NCI-H1436 (cell line): ENCODE measurements around the gene CASKIN2.
A peak's percentile ranks its signal among the peaks of the same experiment; 100 is the strongest.

Source experiments
- DNase-seq: peaks from one replicate; lab custom pipeline; 2025; lab: John Stamatoyannopoulos, UW

The CASKIN2 gene

DNA sequence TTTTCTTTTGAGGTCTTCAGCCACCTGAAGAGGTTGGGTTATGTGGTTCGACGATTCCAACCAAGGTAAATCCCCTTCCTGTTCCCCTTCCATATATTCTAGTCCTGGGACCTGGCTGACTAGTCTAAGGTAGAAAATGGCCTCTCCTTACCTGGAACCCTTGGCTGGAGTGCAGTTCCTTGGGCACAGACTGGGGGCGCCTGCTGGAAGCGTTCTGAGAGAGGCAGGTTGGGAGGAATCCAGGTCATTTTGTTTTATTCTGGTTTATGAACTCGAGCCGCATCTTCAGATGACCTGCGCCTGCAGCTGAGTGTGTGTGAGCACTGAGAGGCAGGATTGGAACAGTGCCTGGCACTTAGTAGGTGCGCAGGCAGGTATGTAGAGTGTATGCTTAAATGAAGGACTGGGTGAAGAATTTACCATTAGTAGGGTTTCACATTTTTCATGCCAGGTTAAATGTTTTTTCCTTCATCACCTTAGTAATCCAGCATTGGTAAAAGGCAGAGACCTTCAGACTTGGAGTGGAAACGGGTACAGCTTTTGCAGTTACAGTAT is 3.7 kb upstream of the CASKIN2 start:
- DNase-seq: no peak

DNA sequence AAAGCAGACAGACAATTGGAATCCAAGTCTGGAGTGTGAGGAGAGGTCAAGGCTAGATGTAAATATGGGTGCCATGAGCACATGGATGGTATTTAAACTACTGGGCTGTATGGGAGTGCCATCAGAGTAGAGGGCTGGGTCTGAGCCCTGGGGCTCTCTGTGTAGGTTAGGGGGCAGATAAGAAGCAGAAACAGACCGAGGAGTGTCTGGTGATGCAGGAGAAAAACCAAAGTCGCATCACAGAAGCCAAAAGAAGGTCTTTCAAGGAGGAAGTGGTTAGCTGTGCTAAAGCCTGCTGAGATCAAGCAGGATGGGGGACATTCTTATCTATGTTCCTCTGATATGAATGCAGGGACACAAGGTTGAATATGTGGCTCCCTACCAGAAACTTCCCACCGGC is 2.9 kb upstream of the CASKIN2 start:
- no peak for DNase-seq

DNA sequence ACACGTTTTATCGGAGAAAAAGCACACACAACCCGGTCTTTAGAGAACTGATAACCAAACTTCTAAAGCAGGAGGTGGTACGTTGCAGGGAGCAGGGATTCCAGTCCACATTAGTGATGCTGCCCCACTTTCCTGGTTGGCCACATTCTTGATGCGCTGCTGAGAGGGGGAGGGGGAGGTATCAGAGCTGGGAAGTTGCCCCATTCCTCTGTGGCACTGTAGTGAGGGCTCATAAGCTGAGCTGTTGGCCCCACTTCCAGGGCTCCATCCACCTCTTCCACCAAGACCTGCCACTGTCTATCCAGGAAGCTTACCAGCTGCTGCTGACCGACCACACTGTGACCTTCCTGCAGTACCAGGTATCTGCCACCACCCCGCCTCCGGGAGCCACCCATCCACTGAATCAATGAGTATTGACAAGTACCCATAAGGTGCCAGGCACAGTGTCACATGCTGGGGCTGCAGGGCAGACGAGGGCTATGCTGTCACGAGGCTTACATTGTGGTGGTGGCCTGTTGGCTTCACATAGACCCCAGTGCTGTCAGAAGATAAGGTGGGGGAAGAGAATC is 2.0 kb upstream of the CASKIN2 start:
- DNase-seq: no peak

DNA sequence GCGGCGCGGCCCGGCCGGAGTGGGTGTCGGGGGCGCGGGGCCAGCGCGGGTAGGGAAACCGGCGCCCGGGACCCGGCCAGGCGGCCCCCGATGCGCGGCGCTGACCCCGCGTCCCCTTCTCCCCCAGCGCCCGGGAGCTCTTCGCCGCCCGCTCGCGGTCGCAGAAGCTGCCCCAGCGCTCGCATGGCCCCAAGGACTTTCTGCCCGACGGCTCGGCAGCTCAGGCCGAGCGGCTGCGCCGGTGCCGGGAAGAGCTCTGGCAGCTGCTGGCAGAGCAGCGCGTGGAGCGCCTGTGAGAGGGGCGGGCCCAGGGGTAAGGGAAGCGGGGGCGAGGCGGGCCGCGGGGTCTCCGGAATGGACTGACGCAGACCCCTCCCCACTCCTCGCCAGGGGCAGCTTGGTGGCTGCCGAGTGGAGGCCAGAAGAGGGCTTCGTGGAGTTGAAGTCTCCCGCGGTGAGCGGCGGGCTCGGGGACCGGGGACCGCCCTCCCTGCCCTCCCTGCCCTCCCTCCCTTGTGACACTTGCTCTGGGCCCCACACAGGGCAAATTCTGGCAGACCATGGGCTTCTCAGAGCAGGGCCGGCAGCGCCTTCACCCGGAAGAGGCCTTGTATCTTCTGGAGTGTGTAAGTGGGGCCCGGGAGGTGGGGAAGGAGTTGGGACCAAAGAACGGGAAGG is 1.4 kb upstream of the CASKIN2 start:
- DNase-seq: no peak

DNA sequence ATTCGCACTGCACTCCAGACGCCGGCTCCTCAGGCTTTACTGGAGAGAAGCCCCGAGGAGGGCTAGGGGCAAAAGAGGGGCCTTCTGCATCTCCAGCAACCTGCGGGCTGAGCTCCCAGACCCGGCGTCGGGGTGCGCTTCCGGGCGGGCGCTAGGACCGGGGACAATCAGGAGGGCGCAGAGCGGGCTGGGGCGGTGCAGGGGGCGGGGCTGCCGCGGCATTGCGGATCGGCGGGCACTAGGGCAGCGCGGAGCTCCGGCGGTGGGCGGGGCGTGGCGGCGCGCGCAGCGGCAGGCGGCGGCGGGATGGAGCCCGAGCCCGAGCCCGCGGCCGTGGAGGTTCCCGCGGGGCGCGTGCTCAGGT is 900 bp upstream of the CASKIN2 start, which contains the start of gene TSEN54:
Gene TSEN54, plus strand, starts transcription at position 274 of the 364 bp plus-strand sequence. Its CDS starts 33 bp downstream, at position 307.
- DNase-seq: peak; percentile 94

DNA sequence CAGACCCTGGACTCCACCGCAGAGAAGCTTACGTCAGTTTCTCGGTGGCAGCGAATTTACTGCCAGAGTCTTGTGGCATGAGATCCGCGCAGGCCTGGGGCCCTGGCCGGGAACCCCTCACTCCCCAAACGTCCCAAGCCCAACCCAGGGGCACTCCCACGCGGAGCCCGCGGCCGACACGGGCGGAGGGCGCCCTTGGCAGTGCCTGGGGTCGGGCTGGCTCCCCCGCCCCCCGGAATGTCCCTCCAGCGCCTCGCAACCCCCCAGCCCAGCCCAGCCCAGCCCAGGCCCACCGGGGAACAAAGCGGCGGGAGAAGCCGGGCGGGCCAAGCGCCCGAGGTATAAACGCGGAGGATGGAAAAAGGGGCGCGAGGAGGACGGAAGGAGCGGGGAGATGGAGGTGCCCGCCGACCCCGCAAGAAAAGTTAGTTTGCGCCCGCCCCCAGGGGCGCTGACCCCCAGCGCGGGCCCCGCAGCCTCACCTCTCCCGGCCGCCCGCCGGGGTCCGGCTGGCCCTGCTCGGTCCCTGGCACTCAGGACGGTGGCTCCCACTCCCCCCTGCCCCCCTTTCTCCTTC is 330 bp downstream of the CASKIN2 start:
- DNase-seq: no peak

DNA sequence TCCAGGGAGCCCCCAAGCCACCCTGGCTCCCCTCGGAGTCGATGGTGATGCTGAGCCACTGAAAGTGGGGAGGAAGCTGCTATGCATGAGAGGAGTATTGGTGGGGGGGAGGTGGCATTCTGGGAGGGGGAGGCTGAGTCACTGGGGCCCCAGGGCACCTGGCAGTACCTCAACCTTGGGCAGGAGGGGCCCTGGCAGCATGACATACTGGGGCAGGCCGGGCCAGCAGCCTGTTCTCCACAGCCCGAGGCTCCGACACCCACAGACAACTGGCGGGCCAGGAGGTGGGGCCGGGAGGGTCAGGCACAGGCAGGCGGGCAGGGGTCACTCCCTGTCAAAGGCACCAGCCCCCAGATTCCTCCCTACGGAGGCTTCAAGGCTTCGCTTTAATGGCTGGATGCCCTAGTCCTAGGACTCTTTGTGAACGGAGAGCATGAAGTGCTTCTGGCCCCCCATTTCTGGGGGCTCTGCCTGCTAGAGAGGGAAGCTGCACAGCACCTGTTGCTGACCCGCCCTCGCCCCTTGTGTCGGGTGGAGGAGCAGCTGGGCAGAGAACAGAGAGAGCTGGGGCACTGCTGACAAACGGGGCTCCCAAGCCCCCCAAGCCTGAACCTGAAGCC is 928 bp downstream of the CASKIN2 start:
- DNase-seq: no peak

DNA sequence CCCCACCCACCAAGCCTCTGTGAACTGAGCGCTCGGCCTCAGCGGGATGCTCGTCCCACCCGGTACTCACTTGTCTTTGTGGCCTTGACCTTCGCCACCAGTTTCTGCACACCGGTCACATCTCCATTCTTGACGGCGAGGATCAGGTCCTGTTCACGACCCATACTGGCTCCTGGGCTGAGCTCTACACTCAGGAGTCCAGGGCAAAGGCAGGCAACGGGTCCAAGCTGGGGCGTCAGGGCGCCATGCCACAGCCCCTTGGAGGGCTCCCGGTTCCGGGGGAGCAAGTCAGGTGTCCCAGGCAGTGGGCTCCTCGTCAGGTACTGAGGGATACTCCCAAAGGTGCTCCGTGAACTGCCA is 1.7 kb downstream of the CASKIN2 start:
- DNase-seq: no peak

DNA sequence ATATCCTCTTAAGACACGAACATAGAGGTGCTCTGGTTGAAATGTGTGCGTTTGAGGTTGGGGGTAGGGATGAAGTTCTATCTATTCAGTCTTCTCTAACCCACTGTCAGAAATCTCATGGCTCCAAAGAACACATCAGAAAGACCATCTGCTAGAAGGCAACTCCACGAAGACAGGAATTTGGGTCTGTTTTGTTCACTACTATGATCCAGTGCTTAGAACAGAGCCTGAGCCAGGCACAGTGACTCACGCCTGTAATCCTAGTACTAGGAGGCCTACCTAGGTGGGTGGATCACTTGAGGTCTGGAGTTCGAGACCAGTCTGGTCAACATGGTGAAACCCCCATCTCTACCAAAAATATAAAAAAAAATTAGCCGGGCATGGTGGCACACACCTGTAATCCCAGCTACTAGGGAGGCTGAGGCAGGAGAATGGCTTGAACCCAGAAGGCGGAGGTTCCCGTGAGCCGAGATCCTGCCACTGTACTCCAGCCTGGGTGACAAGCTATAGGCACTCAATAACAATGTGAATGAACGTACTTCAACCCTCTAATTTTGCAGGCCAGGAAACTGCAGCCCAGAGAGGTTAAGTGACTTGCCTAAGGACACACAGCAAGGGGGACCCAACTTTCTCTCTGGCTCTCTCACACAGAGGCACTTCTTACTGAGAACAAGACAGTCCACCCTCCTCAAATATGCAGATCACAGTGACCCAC is 2.3 kb downstream of the CASKIN2 start:
- no peak for DNase-seq

DNA sequence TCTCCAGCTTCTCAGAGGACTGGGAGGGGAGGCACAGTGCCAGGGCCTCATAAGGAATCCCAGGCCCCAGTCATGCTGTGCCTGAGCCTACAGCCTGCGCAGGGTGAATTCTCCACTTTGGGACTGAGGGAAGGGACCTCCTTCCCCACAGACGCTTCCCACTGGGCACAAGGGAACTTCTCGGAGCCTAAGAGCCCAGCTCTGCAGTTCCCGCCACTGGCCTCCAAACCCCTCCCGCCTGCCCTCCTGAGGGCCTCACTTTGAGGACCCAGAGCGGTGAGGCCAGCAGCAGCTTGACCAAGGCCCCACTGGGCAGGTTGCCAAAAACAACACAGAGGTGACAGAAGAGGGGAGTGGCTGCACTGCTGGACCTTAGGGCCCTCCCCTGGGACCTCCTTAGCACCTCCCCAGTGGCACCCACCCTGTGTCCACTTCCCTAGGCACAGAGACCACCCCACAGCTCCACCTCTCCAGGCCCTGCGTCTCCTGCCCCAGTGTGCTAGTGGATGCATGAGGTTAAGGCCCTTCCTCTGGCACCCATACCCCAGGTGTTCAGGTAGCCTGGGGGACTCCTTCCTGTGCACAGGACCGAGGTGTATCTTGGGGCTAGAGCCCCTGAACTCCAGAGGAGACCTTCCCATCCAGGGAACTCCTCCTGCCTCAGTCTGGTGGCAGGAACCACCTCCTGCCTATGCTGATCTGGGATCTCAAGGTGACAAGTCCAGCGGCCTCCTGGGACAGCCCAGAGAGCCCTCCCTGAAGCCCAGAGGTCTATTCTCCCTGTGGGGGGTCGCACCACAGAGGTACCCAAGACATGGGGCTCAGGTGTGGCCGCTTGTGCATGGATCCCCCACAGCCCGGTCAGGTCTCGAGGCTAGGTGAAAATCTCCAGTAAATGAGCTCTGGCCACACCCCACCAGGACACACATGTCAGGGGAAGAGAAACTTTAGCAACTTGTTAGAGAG is 3.4 kb downstream of the CASKIN2 start:
- DNase-seq: no peak

DNA sequence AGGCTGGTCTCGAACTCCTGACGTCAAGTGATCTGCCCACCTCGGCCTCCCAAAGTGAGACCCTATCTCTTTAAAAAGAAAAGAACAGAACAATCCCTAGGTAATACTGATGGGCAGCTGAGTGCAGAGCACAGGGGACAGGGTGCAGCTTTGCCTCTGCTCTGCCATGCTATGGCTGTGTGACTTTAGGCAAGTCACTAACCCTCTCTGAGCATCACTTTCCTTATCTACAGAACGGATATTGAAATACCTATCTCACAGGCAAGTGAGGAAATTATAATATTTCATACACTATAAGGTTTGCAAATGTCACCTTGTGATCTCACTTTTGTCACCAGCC is 4.1 kb downstream of the CASKIN2 start:
- no peak for DNase-seq

DNA sequence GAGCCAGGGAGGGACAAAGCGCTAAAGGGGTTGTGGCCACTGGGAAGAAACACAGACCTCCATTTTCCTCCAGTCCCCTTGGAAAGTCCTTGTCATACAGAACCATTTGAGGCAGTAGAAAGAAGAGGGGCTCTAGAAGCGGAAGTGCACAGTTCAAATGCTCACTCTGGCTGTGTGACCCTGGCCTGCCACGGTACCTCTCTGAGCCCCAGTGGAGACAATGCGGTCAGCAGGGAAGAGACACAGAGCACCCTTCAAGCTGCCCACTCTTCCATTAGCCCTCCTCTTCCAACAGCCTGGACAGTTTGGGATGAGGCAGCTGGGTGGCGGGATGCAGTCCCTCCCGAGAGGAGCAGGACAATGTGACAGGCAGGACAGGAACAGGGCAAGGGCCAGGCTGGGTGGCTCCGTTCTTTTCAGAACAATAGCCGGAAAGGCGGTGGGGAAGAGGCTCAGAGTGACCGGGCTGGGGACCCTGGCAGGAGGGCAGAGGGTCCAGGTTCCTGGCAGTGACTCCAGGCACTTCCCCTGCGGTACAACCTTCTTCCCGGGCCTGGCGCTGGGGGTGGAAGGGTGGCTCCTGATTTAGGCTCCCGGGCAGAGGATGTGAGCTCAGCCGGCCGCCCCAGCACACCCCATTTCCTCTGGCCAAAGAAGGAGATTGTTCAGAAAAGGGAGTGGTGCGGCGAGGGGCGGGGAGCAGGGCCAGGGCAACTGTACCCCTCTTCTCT is 5.6 kb downstream of the CASKIN2 start:
- DNase-seq: no peak

DNA sequence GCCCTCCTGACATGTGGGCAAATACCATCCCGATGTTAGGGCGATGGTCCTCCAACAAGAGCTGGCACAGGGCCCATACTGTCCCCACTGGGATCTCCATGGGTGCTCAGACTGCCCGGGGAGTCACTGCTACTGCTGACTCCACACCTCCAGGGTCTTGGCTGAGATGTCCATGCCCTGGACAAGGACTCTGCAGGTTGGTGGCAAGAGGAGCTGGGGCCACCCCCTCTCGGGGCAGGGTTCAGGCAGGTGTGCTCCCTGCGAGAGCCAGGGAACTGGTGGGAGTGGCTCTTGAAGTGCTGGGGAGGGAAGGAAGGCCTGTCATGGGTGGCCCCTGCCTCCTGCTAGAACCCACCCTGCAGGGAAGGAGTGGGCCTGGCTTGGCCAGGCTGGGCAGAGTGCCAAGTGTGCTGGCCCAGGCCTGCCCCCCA is 6.4 kb downstream of the CASKIN2 start:
- DNase-seq: no peak

DNA sequence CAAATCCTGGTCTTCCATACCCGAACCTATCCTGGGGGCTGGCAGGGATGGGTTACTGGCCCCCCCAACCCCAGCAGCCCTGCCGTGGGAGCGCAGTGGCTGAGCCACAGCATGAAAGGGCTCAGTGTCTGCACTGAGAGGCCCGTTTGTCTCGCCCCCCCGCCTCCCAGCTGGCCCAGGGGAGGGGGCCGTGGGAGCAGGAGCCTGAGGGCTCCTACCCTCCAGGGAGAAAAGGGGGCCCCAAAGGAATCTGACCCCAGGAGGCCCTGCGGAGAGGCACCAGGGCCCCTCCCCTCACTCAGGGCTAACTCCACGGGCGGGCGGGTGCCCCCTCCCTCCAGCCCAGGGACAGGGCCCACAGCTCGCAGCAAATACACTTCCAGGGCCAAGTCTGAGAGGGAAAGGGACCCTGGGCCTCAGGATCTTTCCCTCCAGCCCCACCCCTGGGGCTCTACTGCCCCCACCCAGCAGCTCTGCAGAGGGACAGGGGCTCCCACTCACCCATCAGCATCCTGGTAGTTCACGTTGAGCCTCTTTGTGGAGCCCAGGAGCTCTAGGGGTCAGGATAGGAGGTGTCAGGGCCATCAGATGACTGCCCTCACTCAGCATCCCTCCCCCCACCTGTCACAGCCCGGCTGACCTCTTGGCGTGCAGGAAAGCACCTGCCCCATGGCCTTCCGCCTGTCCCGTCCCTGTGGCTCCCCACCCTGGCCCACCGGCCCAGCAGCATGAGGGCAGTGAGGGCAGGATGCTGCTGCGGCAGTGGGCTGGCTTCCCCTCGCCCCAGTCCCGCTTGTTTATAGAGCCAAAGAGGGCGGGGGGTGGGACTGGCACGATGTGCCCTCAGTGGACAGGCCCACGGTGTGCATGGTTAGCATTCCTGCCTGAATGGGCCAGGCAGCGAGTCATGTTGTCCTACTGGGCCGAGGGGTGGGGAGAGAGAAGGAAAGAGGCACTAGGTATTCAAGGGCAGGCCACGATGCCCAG is 7.3 kb downstream of the CASKIN2 start:
- no peak for DNase-seq

DNA sequence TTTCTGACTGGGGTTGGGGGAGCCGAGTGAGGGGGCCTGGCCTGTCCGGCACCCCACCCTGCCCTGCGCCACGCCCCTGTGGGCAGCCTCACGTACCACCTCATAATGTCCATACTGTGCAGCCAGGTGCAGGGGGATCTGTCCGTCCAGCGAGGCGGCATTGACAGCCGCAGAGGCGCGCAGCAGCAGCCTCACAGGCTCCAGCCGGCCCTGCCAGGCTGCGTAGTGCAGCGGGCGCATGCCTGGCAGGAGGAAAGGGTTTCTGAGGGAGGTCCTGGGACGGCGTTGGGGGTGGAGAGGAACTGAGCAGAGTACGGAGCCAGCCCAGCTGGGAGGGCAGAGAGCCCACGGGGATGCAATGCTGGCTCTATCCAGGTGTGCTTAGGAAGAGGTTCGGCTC is 8.4 kb downstream of the CASKIN2 start:
- no peak for DNase-seq

DNA sequence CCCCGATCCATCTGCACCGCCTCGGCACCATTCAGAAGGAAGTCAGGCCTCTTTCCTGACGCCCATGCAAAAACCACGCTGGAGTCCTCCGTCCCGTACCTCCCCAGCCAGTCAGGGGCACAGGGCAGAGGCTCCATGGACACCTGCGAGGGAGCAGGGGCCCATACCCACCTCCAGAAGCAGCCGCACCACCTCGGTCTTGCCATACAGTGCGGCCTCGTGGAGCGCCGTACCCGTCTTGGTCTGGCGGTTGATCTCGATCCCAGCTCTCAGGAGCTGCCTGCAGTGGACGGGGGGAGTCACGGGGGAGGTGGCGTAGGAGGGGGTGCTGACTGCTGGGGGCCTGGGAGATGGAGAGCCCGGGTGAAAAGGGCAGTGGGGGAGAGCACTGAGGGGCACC is 9.2 kb downstream of the CASKIN2 start:
- DNase-seq: no peak

DNA sequence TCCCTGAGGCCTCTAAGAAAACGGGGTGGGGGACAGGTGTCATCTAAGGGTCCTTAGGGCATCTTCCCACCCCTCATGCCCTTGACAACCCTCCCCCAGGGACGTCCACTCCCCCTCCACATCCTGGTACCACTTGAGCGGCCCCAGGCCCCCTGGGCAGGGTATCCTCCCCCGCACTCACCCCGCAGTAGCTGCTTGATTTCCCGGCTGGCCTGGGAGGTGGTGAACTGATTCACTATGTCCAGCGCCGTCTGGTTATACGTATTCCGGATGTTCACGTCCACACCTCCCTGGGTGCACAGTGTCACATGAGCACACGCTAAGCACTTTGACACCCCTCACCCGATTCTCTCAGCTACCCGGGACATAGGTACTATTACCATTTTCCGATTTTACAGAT is 9.7 kb downstream of the CASKIN2 start:
- no peak for DNase-seq

DNA sequence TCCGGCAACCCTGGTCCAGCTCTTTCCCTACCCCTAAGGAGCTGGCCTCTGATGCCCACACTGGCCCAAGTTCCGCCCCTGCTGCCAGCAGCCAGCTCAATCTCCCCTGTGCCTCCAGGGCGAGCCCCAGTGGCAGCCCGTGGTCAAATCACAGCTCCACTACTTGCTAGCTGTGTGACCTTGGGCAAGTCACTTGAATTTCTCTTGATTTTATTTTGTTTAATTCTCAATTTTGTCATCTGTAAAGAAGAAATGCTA is 10.3 kb downstream of the CASKIN2 start:
- no peak for DNase-seq

DNA sequence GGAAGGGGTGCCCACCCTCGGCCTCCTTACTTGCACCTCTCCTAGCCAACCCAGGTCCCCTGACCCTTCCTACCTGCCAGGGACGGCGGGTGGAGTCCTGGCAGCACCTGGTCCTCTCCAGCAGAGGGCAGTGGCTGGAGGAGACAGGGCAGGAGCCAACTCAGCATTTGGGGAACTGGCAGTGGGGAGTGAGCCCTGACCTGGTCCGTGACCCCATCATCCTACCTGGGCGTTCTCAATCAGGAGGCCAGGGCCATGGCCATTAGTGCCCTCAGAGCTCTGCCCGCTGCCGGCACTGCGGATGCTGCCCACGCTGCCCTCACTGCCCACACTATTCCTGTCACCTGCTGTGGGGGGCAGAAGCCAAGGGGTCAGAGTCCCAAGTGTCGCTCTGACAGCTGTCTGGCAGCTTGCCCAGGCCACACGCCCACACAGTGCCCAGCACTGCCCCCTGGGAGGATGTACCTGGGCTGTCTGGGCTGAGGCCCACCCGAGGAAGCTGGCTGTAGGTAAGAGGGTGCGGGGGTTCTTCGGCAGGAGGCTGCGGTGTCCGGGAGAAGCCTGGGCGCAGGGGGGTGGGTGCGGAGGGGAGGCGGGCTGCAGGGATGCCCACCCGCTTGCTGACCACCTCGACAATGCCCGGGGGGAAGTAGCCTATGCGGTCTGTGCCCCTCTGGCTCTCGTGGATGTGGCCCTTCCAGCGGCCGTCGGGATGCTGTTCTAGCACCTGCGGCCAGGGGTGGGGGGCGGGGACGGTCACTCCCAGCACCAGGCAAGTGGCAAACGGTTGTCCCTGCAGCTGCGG is 10.8 kb downstream of the CASKIN2 start:
- DNase-seq: no peak
